Left kidney (tissue), 2 donors: ENCODE results near the gene HOXD8. TPM values are rescaled to one million over a fixed set of nuclear protein-coding genes. Genes with fewer than 3 reads are reported as not detected.
A peak's percentile ranks its signal among the peaks of the same experiment; 100 is the strongest.

Experiments used
- DNase-seq: peaks from one replicate; pipeline ENCODE4 v3.0.0-alpha.2; 2013
- polyA plus RNA-seq: library from polyadenylated mRNA; unstranded; fragments of 120-200 nt; gene quantifications from one replicate; pipeline ENCODE4 v1.2.1, GENCODE V29; 2013; ENCODE audit not compliant: insufficient read length

Gene HOXD8
- polyA plus RNA-seq, 1 donor = 170 TPM

DNA sequence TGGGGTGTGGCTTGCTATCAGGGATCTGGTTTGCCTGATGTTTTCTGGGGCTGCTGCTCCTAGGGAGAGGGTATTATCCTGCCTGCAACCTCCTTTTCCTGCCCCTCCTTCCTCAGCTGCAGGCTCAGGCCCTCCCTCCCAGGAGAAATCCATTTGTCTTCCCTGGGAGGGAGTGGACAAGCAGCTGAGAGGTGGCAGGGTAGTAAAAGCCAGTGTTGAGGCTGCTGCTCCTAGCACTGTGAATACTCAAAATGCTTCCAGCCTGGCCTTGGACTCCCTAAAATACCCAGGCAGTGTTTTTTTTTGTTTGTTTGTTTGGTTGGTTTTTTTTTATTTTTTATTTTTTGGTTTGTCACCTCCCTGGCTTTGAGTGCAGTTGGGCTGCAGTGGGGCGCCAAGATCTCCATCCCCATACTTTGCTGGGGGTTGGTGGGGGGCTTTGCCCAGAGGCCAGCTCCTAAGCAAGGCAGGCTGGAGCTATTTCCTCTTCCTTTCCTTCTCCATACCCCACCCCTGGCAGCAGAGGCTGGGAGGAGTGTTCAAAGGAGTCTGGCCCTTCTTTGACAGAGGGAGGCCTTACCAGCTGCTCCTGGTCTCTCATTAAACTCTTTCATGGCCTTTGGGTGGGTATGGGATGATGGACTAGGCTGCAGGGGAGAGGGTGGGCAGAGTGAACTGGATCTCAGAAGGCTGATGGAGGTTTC is 41.2 kb downstream of the HOXD8 start:
- peak; percentile 75 for DNase-seq

DNA sequence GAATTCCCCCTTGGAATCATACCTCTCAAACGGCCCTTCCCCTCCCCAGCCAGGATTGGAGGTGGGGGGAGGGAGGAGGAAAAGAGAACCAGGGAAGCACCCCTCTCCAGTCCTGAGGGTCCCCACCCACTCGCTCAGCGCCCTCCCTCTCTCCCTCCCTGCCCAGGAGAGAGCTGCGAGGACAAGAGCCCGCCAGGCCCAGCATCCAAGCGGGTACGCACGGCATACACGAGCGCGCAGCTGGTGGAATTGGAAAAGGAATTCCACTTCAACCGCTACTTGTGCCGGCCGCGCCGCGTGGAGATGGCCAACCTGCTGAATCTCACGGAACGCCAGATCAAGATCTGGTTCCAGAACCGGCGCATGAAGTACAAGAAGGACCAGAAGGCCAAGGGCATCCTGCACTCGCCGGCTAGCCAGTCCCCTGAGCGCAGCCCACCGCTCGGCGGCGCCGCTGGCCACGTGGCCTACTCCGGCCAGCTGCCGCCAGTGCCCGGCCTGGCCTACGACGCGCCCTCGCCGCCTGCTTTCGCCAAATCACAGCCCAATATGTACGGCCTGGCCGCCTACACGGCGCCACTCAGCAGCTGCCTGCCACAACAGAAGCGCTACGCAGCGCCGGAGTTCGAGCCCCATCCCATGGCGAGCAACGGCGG is 42.0 kb downstream of the HOXD8 start:
- peak; percentile 43 for DNase-seq

DNA sequence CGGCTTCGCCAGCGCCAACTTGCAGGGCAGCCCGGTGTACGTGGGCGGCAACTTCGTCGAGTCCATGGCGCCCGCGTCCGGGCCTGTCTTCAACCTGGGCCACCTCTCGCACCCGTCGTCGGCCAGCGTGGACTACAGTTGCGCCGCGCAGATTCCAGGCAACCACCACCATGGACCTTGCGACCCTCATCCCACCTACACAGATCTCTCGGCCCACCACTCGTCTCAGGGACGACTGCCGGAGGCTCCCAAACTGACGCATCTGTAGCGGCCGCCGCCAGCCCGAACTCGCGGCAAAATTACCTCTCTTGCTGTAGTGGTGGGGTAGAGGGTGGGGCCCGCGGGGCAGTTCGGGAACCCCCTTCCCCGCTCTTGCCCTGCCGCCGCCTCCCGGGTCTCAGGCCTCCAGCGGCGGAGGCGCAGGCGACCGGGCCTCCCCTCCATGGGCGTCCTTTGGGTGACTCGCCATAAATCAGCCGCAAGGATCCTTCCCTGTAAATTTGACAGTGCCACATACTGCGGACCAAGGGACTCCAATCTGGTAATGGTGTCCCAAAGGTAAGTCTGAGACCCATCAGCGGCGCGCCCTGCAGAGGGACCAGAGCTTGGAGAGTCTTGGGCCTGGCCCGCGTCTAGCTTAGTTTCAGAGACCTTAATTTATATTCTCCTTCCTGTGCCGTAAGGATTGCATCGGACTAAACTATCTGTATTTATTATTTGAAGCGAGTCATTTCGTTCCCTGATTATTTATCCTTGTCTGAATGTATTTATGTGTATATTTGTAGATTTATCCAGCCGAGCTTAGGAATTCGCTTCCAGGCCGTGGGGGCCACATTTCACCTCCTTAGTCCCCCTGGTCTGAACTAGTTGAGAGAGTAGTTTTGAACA is 42.7 kb downstream of the HOXD8 start:
- peak; percentile 46 for DNase-seq

- peak; percentile 50 for DNase-seq
These were observed 43.5 kb downstream of the HOXD8 start for GRCh38 chr2:176172895-176173566.

DNA sequence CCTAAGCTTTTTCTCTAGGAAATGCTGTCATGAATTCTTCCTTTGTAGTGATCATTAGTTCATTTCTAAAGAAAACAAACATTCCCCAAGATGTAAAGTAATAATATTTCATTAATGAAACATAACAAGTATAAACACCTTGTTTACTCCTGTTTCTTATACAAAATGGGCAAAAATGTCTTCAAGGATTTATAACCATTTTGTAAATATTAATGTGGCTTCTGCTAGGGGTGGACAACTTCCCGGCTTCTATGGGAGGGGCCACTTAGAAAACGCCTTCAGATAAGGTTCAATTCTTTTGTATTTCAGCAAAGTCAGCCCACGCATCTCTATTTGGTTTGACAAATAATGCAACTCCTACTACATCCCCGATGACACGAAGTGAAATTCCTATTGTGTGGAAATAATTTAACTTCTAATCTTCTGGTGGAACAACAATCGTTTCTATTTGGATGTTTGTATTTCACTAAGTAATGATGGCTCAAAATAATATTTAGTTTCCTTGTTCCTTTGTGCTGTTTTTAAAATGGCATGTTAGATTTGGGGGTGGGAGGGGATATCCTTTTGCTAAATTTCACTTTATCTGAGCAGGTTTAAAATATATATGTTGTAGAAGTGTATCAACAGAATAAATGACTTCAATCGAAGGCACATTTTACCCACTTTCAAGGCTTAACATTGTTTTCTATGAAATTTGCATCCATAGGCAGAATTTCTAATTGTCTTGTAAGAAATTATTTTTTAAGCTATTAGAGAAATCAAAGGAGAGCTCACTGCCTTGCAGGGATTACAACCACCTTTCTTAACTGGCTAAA is 44.3 kb downstream of the HOXD8 start:
- peak; percentile 38 for DNase-seq

- peak; percentile 65 for DNase-seq
These were observed 44.9 kb downstream of the HOXD8 start for GRCh38 chr2:176174382-176174823.

- DNase-seq = peak; percentile 86
These were observed 45.6 kb downstream of the HOXD8 start for GRCh38 chr2:176174824-176175708.

DNA sequence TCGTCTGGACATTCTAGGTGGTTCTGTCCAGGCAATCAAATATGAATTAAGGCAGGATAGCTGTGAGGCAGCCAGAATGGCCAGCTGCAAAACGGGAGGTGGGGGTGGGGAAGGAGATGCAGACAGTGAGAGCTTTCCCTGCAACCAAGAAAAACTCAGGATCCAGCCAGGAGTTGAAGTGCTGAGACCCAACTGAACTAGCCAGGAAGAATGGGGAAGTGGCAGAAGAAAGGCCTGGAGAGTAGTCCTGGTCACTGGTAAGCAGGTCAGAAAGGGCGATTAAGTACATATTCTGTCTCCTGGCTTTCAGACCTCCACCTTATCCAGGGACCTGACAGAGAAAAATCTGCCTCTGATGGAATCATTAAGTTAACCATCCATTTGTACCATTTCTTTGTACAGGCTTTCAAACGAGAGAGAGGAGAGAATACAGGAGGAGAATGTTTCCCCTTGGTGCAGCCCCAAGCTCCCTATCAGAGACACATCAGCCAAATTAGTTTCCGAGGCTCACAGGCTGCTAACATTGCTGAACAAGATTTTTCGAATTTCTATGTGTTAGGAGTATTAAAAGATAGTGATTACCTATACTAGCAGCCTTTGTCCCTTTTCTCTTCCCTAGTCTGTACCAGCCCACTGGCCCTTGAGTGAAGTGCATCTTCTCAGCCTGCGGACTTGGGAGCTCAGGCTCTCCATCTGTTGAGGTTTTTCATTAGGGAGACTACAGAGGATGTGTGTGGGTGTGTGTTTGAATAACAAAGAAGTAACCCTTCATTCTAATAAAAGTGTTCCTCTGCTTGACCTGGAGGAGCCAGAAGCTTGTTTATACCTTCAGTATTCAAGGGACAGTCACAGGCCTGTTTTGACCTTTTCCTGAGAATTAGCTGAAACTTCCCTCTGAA is 46.5 kb downstream of the HOXD8 start:
- peak; percentile 26 for DNase-seq

GRCh38 chr2:176177580-176178037 is 48.1 kb downstream of the HOXD8 start:
- DNase-seq = no peak

DNA sequence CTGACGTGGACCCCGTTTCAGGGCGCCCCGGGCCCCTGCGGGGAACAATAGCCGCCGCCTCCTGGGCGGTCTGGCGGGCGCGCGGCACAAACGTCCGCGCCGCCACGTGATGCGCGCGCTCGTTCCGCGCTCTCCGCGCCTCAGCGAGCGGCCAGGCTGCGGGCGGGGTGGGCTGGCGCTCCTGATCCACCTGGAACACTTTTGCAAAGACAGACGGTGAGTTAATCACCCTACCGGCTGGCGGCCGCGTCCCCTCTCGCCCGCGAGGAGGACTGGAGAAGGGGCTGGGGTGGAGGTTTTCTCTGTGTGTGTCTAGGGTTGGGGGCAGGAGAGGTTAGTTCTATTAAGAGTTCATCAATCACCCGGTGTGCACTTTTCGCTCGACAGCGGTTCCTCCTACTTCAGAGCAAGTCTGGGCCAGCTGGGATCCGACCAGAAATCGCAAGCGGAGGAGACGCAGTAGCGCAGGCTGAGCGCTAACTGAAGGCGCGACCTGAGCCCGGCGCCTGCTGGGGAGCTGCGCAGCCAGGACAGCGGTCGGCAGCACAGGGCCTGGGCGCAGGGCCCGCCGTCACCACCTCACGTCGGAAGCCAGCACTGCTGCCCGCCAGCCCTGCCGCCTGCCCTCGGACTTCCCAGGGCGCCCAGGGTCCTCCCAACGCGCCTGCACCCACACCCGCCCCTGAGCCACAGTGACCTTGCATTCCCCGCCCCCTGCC is 48.7 kb downstream of the HOXD8 start:
- peak; percentile 62 for DNase-seq

DNA sequence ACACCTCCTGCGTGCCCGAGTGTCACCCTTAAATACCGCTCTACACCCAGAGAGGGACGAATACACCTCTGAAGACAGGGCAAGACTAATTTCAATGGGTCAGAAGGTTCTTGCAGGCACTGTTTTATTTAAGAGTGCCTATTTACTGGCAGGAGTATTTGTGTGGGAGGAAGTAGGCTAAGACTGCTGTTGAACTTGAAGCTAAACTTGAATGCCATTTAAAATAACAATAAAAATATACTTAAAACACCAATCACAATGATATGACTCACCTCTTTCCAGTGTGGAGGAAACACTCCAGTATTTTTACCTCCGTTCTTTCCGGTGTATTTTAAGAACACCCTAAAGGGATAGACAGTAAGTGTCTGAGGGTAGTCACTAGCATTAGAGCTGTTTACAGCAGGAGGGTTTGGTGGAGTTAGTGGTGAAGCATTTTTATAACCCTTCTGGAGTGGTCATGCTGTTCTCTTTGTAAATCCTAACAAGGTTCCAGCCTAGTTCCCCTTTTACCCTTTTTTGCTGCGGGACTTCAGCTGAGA is 49.3 kb downstream of the HOXD8 start:
- no peak for DNase-seq

DNA sequence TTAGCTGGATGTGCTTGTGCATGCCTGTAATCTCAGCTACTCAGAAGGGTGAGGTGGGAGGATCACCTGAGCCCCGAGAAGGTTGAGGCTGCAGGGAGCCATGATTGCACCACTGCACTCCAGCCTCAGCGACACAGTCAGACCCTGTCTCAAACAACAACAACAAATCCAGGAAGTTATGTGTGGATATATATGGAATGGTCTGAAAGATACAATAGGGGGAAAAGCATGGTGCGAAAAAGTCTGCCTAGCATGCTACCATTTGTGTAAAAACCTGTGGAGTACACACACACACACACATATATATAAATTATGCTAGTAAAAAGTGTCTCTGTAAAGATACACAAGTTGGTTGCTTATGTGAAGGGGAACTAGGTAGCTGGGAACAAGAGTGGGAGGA is 52.0 kb downstream of the HOXD8 start:
- no peak for DNase-seq

Other genes starting within 250 kb of the HOXD8 start
- gene LNPK, start 127.4 kb upstream of the HOXD8 start, polyA plus RNA-seq = 25.7 TPM
- gene EVX2, start 45.7 kb upstream of the HOXD8 start, polyA plus RNA-seq = not detected
- gene HOXD13, start 37.0 kb upstream of the HOXD8 start, polyA plus RNA-seq = 0.20 TPM
- 0.32 TPM for gene HOXD12, start 29.9 kb upstream of the HOXD8 start, polyA plus RNA-seq
- gene HOXD11, start 22.4 kb upstream of the HOXD8 start, polyA plus RNA-seq = 63.7 TPM
- gene HOXD10, start 12.9 kb upstream of the HOXD8 start, polyA plus RNA-seq = 220 TPM
- gene HOXD9, start 7.0 kb upstream of the HOXD8 start, polyA plus RNA-seq = 84.0 TPM
- 60.4 TPM for gene HOXD4, start 21.8 kb downstream of the HOXD8 start, polyA plus RNA-seq
- 26.1 TPM for gene HOXD3, start 27.6 kb downstream of the HOXD8 start, polyA plus RNA-seq
- gene HOXD1, start 59.0 kb downstream of the HOXD8 start, polyA plus RNA-seq = 10.1 TPM
- gene MTX2, start 139.7 kb downstream of the HOXD8 start, polyA plus RNA-seq = 88.7 TPM